HepG2 (cell line): ENCODE results near the gene CDC23. TPM values are rescaled to one million over a fixed set of nuclear protein-coding genes. Genes with fewer than 3 reads are reported as not detected.

ENCODE experiments used
- ARID5B ChIP-seq: IDR thresholded peaks from 2 replicates; pipeline ENCODE4 v1.4.0; 2020; ENCODE audit warnings: mild to moderate bottlenecking, missing genetic modification reagents
- CCAR2 ChIP-seq: fragments of 200-400 bp; formaldehyde crosslinking; optimal IDR thresholded peaks from 2 replicates; pipeline ENCODE3; 2018; ENCODE audit warnings: low read depth, mild to moderate bottlenecking, low read length, moderate library complexity
- ERF ChIP-seq: IDR thresholded peaks from 2 replicates; pipeline ENCODE4 v1.6.1; 2018; ENCODE audit warnings: missing biosample characterization, missing genetic modification reagents
- EZH2 ChIP-seq: conservative IDR thresholded peaks from 2 replicates; pipeline ENCODE4 v1.6.1; 2012; ENCODE audit warnings: mild to moderate bottlenecking, low read depth, low read length, moderate library complexity
- FOSL2 ChIP-seq: sonication (generic); formaldehyde crosslinking; IDR thresholded peaks from 2 replicates; pipeline ENCODE4 v1.4.0; 2020; ENCODE audit warnings: missing genetic modification reagents
- GATAD2A ChIP-seq: IDR thresholded peaks from 2 replicates; pipeline ENCODE4 v1.6.1; 2016
- JUN ChIP-seq: sonication (generic); formaldehyde crosslinking; IDR thresholded peaks from 2 replicates; pipeline ENCODE4 v1.4.0; 2020; ENCODE audit warnings: mild to moderate bottlenecking, missing genetic modification reagents
- MED1 ChIP-seq: sonication (generic); formaldehyde crosslinking; IDR thresholded peaks from 2 replicates; pipeline ENCODE4 v1.4.0; 2020; ENCODE audit warnings: missing genetic modification reagents
- NFIC ChIP-seq: IDR thresholded peaks from 2 replicates; pipeline ENCODE4 v1.6.1; 2012; ENCODE audit warnings: mild to moderate bottlenecking, low read length, inconsistent platforms
- NR2F6 ChIP-seq, 2 experiments: IDR thresholded peaks; 2 replicates each; pipeline ENCODE4 v1.6.1; 2016; ENCODE audit warnings: antibody characterized with exemption in 1 of 2, mild to moderate bottlenecking in 1 of 2
- PITX1 ChIP-seq: sonication (generic); formaldehyde crosslinking; IDR thresholded peaks from 2 replicates; pipeline ENCODE4 v1.5.1; 2020; ENCODE audit warnings: mild to moderate bottlenecking, missing genetic modification reagents
- POGZ ChIP-seq: sonication (generic); formaldehyde crosslinking; IDR thresholded peaks from 2 replicates; pipeline ENCODE4 v1.4.0; 2020; ENCODE audit warnings: mild to moderate bottlenecking, missing genetic modification reagents
- REXO4 ChIP-seq: sonication (generic); formaldehyde crosslinking; IDR thresholded peaks from 2 replicates; pipeline ENCODE4 v1.8.0; 2022; ENCODE audit warnings: missing genetic modification reagents, mild to moderate bottlenecking, borderline replicate concordance
- SALL1 ChIP-seq: sonication (generic); formaldehyde crosslinking; IDR thresholded peaks from 2 replicates; pipeline ENCODE4 v1.8.0; 2022; ENCODE audit warnings: mild to moderate bottlenecking, missing genetic modification reagents
- SCMH1 ChIP-seq: sonication (generic); formaldehyde crosslinking; IDR thresholded peaks from 2 replicates; pipeline ENCODE4 v1.9.0; 2021; ENCODE audit warnings: missing genetic modification reagents, mild to moderate bottlenecking, borderline replicate concordance
- SKI ChIP-seq: fragments of 450-650 bp; IDR thresholded peaks from one replicate; pipeline ENCODE4 v1.6.1; 2018; ENCODE audit warnings: mild to moderate bottlenecking; ENCODE audit not compliant: partially characterized antibody
- ZBTB4 ChIP-seq: sonication (generic); formaldehyde crosslinking; IDR thresholded peaks from 2 replicates; pipeline ENCODE4 v1.4.0; 2020; ENCODE audit warnings: missing genetic modification reagents, mild to moderate bottlenecking, borderline replicate concordance
- ZMYM3 ChIP-seq: sonication (generic); formaldehyde crosslinking; IDR thresholded peaks from 2 replicates; pipeline ENCODE4 v1.5.1; 2020; ENCODE audit warnings: mild to moderate bottlenecking, missing genetic modification reagents
- ZNF44 ChIP-seq: sonication (generic); formaldehyde crosslinking; IDR thresholded peaks from 2 replicates; pipeline ENCODE4 v1.5.1; 2020; ENCODE audit warnings: mild to moderate bottlenecking, missing genetic modification reagents
- ZNF558 ChIP-seq: sonication (generic); formaldehyde crosslinking; IDR thresholded peaks from 2 replicates; pipeline ENCODE4 v1.9.0; 2022; ENCODE audit warnings: mild to moderate bottlenecking, missing genetic modification reagents, borderline replicate concordance
- ZNF577 ChIP-seq: sonication (generic); formaldehyde crosslinking; IDR thresholded peaks from 2 replicates; pipeline ENCODE4 v1.4.0; 2020; ENCODE audit warnings: mild to moderate bottlenecking, low read depth, missing genetic modification reagents, borderline replicate concordance
- ZNF615 ChIP-seq: sonication (generic); formaldehyde crosslinking; IDR thresholded peaks from 2 replicates; pipeline ENCODE4 v1.5.0; 2020; ENCODE audit warnings: mild to moderate bottlenecking, missing genetic modification reagents, borderline replicate concordance
- ZNF709 ChIP-seq: sonication (generic); formaldehyde crosslinking; IDR thresholded peaks from 2 replicates; pipeline ENCODE4 v1.5.0; 2020; ENCODE audit warnings: mild to moderate bottlenecking, missing genetic modification reagents
- polyA plus RNA-seq, 8 experiments: library from polyadenylated mRNA; depleted of rRNA in 3 of 8; stranded (reverse) in 7 of 8; unstranded in 1 of 8; fragments of >200 nt; fragmentation: Illumina TruSeq in 4 of 8; extraction: Trizol in 4 of 8; gene quantifications; 2 replicates each; pipeline versions ENCODE4 v1.2.1 to v1.2.3, GENCODE V29; 2011 to 2016; ENCODE audit warnings: low read depth in 4 of 8, missing spikeins in 1 of 8, mixed read lengths in 1 of 8; ENCODE audit not compliant: insufficient read depth in 1 of 8
- total RNA-seq, 5 experiments: library from RNA; depleted of rRNA; stranded (reverse); fragments of >200 nt; fragmentation: Illumina TruSeq; extraction: Trizol; gene quantifications; 2 replicates each; pipeline ENCODE4 v1.2.3, GENCODE V29; 2016; ENCODE audit warnings: low read depth in 1 of 5
- TF ChIP-seq, protein P1 (sequence below): sonication (generic); formaldehyde crosslinking; conservative IDR thresholded peaks from 2 replicates; pipeline ENCODE4 v1.8.0; 2022; ENCODE audit warnings: mild to moderate bottlenecking, moderate library complexity, missing genetic modification reagents

CDC23 gene
- total and polyA plus RNA-seq, 2 of the 13 experiments (the other 11 are each of a cell fraction or from before 2014, with no cell fraction given), result 38.3 to 47.7 TPM

- TF ChIP-seq NFIC (no peak), ZNF577 (CRISPR knock-in tag) (no peak), GATAD2A (CRISPR knock-in tag) (peak; percentile 23; the same call in 1 of the 2 replicates), EZH2 (no peak), ARID5B (CRISPR knock-in tag) (peak; percentile 39; the same call in 1 of the 2 replicates), ZMYM3 (CRISPR knock-in tag) (no peak), POGZ (CRISPR knock-in tag) (peak; percentile 55; the same call in 1 of the 2 replicates), PITX1 (CRISPR knock-in tag) (peak; percentile 46; the same call in 1 of the 2 replicates), ZBTB4 (no peak), ZNF44 (CRISPR knock-in tag) (0 out of 2 replicates have a peak, but pooled peaks have one; percentile 21), ZNF709 (no peak), CCAR2 (no peak), REXO4 (CRISPR knock-in tag) (no peak), ZNF558 (no peak), SCMH1 (no peak), NR2F6 (IDR thresholded peaks at IDR 0.05) (peak; percentile 51; the same call in 1 of the 2 replicates), NR2F6 (CRISPR knock-in tag; IDR thresholded peaks at IDR 0.05) (no peak), MED1 (peak; percentile 40; the same call in 1 of the 2 replicates), FOSL2 (CRISPR knock-in tag) (peak; percentile 65), ZNF615 (CRISPR knock-in tag) (no peak), SALL1 (CRISPR knock-in tag) (peak; percentile 45; the same call in 1 of the 2 replicates), ERF (CRISPR knock-in tag) (no peak), JUN (CRISPR knock-in tag) (peak; percentile 45; the same call in 1 of the 2 replicates), SKI (peak; percentile 13)
- TF ChIP-seq, protein P1, sequence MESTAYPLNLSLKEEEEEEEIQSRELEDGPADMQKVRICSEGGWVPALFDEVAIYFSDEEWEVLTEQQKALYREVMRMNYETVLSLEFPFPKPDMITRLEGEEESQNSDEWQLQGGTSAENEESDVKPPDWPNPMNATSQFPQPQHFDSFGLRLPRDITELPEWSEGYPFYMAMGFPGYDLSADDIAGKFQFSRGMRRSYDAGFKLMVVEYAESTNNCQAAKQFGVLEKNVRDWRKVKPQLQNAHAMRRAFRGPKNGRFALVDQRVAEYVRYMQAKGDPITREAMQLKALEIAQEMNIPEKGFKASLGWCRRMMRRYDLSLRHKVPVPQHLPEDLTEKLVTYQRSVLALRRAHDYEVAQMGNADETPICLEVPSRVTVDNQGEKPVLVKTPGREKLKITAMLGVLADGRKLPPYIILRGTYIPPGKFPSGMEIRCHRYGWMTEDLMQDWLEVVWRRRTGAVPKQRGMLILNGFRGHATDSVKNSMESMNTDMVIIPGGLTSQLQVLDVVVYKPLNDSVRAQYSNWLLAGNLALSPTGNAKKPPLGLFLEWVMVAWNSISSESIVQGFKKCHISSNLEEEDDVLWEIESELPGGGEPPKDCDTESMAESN, result no peak
Observed at GRCh38 chr5:138238034-138238433, 24.9 kb upstream of the CDC23 start (continued).
